Right lobe of liver (tissue), 6 donors: ENCODE results near the gene GTF2I. TPM values are rescaled to one million over a fixed set of nuclear protein-coding genes. Genes with fewer than 3 reads are reported as not detected.
"Not testable (repeated sequence)": the region's sequence is repeated elsewhere in the genome, so short reads cannot be mapped to it uniquely, and the experiment has no call there.

Experiments used
- ATAC-seq, 4 donors: fragments of 200-7000 bp; cut with Tn5 transposase; one replicate each; pipeline ENCODE4 v1.9.1; 2020; ENCODE audit warnings: mild to moderate bottlenecking in 4 of 4, moderate library complexity in 4 of 4
- DNase-seq, 3 donors: peaks; one replicate each; pipeline ENCODE4 v3.0.0-alpha.2; 2020
- H3K27ac ChIP-seq, 3 donors: fragments of 200-600 bp; one replicate each; pipeline ENCODE4 v1.8.0; 2022
- H3K27me3 ChIP-seq, 2 donors: fragments of 200-600 bp; one replicate each; pipeline ENCODE4 v1.8.0; 2022
- H3K36me3 ChIP-seq, 4 donors: fragments of 200-600 bp; sonication (generic) in 1 of 4; one replicate each; pipeline versions ENCODE4 v1.5.1 to v1.8.0; 2017 to 2022; ENCODE audit warnings: control low read depth in 1 of 4
- H3K4me1 ChIP-seq, 4 donors: fragments of 200-600 bp; sonication (generic) in 1 of 4; one replicate each; pipeline versions ENCODE4 v1.5.1 to v1.8.0; 2017 to 2022; ENCODE audit warnings: control low read depth in 1 of 4
- H3K4me3 ChIP-seq, 3 donors: fragments of 200-600 bp; one replicate each; pipeline ENCODE4 v1.8.0; 2022
- H3K9me3 ChIP-seq, 4 donors: fragments of 200-600 bp; sonication (generic) in 1 of 4; one replicate each; pipeline versions ENCODE4 v1.5.1 to v1.8.0; 2017 to 2022; ENCODE audit warnings: control low read depth in 1 of 4
- POLR2A ChIP-seq: fragments of 450-650 bp; IDR thresholded peaks from one replicate; pipeline ENCODE4 v1.6.1; 2017; ENCODE audit warnings: antibody characterized with exemption, mild to moderate bottlenecking
- WGBS: methylation state at CpG from one replicate; pipeline ENCODE4 v1.1.6; 2018; ENCODE audit warnings: low coverage, low lambda C conversion rate; ENCODE audit not compliant: insufficient coverage; ENCODE audit errors: missing lambda C conversion rate; 5-methylcytosine and 5-hydroxymethylcytosine counted together
- intact Hi-C, 2 donors: fragments of 100-400 bp; cut with DNase I; formaldehyde crosslinking; loops; one replicate each; pipeline versions ENCODE4 v1.11.2 to v1.14.1; 2022
- total RNA-seq, 6 experiments: library from RNA; depleted of rRNA in 2 of 6; stranded (reverse); fragments of >200 nt in 2 of 6; fragmentation: NEBNext Ultra II Directional in 3 of 6; extraction: Animal tissue kit (Norgen Biotek cat#: 25700) in 3 of 6; gene quantifications; one replicate each; pipeline versions ENCODE4 v1.1.0 to v1.2.4, GENCODE V29; 2016 to 2023
- TF ChIP-seq, protein P1 (sequence below), 4 donors: fragments of 200-600 bp in 3 of 4; fragments of 450-650 bp in 1 of 4; IDR thresholded peaks; one replicate each; pipeline versions ENCODE4 v1.5.1 to v1.8.0; 2016 to 2022; ENCODE audit warnings: antibody characterized with exemption in 4 of 4, mild to moderate bottlenecking in 2 of 4
- donor health status: DM: no; HTN: yes; CAD: no.
- donor health status: DM: no; HTN: no; CAD: no.
- donor health status: DM: no; HTN: no; CAD: no.
- donor health status: DM: no; HTN: yes; CAD: no.
- donor health status: DM: no; HTN: yes; CAD: no.

Gene GTF2I
- total RNA-seq, 6 experiments from 2014 or later = 59.0 to 116 (median 90.9) TPM

DNA sequence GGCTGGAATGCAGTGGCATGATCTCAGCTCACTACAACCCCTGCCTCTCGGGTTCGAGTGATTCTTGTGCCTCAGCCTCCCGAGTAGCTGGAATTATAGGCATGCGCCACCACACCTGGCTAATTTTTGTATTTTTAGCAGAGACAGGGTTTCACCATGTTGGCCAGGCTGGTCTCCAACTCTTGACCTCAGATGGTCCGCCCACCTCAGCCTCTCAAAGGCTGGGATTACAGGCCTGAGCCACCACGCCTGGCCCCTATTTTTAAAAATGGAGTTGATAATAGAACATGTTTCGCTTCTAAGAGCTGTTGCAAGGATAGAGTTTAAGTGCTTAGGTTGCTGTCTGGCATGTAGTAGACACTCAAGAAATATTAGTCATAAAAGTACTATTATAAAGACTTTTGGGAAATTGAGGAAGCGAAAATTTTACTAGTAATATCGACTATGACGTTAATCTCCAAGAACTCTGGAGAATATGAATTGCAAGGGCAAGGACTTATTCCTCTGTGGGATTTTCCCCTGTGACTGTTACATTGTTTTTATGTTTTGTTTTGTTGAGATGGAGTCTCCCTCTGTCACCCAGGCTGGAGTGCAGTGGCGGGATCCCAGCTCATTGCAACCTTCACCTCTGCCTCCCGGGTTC lies 7.9 kb downstream of the GTF2I start:
- 87% methylated on average over 12 of the region's 12 CpGs for WGBS
- no peak for DNase-seq
- intact Hi-C loops = no loop called here
- Histone ChIP-seq H3K36me3 (peaks cover 0 to 5% (median 0%) of the 10 kb centered on the region in 4 donors), H3K9me3 (no peaks in the 10 kb centered on the region), H3K4me3 (no peak overlapping the region), H3K27ac (peak overlapping the region in 1 of 3 donors; percentile 13), H3K27me3 (no peaks in the 10 kb centered on the region), H3K4me1 (peaks cover 0 to 40% (median 15%) of the 10 kb centered on the region in 4 donors)
- ATAC-seq = no peak
- TF ChIP-seq POLR2A = no peak
- TF ChIP-seq, protein P1, sequence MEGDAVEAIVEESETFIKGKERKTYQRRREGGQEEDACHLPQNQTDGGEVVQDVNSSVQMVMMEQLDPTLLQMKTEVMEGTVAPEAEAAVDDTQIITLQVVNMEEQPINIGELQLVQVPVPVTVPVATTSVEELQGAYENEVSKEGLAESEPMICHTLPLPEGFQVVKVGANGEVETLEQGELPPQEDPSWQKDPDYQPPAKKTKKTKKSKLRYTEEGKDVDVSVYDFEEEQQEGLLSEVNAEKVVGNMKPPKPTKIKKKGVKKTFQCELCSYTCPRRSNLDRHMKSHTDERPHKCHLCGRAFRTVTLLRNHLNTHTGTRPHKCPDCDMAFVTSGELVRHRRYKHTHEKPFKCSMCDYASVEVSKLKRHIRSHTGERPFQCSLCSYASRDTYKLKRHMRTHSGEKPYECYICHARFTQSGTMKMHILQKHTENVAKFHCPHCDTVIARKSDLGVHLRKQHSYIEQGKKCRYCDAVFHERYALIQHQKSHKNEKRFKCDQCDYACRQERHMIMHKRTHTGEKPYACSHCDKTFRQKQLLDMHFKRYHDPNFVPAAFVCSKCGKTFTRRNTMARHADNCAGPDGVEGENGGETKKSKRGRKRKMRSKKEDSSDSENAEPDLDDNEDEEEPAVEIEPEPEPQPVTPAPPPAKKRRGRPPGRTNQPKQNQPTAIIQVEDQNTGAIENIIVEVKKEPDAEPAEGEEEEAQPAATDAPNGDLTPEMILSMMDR (IDR thresholded peaks at IDR 0.05) = no peak

DNA sequence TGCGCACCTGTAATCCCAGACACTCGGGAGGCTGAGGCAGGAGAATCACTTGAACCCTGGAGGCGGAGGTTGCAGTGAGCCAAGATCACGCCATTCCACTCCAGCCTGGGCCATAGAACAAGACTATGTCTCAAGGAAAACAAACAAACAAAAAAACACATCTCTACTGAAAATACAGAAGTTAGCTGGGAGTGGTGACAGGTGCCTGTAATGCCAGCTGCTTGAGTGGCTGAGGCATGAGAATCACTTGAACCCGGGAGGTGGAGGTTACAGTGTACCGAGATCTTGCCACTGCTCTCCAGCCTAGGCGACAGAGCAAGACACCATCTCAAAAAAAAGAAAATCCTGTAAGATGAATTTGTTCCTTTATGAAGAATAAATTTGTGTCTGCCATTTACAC lies 9.5 kb downstream of the GTF2I start:
- H3K4me3 ChIP-seq, ATAC-seq, H3K27me3 ChIP-seq, DNase-seq, H3K9me3 ChIP-seq, H3K36me3 ChIP-seq, intact Hi-C loops, H3K27ac ChIP-seq: not testable (repeated sequence)
- WGBS = 94% methylated on average over 2 of the region's 7 CpGs
- H3K4me1 ChIP-seq = peaks cover 0 to 35% (median 9%) of the 10 kb centered on the region in 4 donors

DNA sequence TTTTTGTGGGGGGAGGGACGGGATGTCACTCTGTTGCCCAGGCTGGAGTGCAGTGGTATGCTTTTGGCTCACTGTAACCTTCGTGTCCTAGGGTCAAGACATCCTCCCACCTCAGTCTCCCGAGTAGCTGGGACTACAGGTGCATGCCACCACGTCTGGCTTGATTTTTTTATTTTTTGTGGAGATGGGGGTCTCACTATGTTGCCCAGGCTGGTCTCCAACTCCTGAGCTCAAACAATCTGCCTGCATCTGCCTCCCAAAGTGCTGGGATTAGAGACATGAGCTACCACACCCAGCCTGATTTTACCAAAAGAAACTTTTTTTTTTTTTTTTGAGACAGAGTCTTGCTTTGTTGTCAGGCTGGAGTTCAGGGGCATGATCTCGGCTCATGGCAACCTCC lies 10.0 kb downstream of the GTF2I start:
- H3K36me3 ChIP-seq, H3K9me3 ChIP-seq, DNase-seq, H3K27ac ChIP-seq, H3K27me3 ChIP-seq, ATAC-seq, H3K4me3 ChIP-seq, intact Hi-C loops: not testable (repeated sequence)
- H3K4me1 ChIP-seq = peaks cover 0 to 38% (median 11%) of the 10 kb centered on the region in 4 donors
- WGBS = 75% methylated on average over 4 of the region's 5 CpGs

DNA sequence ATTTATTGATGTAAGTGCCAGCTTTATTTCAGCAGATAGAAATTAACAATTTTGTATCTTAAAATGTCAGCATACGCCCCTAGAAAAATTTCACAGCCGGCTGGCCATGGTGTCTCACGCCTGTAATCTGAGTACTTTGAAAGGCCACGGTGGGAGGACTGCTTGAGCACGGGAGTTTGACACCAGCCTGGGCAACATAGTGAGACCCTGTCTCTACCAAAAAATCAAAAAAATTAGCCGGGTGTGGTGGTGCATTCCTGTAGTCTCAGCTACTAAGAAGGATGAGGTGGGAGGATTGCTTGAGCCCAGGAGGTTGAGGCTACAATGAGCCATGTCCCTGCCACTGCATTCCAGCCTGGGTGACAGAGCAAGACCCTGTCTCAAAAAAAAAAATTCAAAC lies 14.1 kb downstream of the GTF2I start:
- intact Hi-C loops = no loop called here
- no peak for TF ChIP-seq POLR2A
- TF ChIP-seq, protein P1 (IDR thresholded peaks at IDR 0.05) = no peak
- no peak for ATAC-seq
- Histone ChIP-seq H3K27ac (peak overlapping the region in 1 of 3 donors; percentile 57), H3K36me3 (peaks cover 0 to 6% (median 0%) of the 10 kb centered on the region in 4 donors), H3K27me3 (no peaks in the 10 kb centered on the region), H3K4me1 (peaks cover 0 to 28% (median 7%) of the 10 kb centered on the region in 4 donors), H3K4me3 (no peak overlapping the region), H3K9me3 (no peaks in the 10 kb centered on the region)
- 94% methylated on average over 6 of the region's 6 CpGs for WGBS
- no peak for DNase-seq

DNA sequence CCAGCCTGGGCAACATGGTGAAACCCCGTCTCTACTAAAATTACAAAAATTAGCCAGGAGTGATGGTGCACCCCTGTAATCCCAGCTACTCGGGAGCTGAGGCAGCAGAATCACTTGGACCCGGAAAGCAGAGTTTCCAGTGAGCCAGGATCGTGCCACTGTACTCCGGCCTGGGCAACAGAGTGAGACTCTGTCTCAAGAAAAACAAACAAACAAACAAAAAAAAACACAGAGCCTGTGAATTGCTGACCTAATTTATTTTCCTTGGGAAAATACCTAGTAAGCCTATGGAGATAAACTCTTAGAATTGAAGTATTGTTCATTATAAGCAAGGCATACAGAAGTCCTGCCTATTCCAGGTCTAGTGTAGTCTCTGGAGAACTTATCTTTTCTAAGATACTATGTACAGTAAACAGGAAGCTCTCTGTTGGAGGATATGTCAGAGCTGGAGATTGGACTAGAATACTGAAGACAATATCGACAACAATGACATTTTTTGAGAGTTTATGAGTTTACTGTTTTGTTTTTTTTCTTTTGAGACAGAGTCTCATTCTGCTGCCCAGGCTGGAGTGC lies 14.9 kb downstream of the GTF2I start:
- no peak overlapping the region for H3K4me3 ChIP-seq
- peaks cover 0 to 28% (median 7%) of the 10 kb centered on the region in 4 donors for H3K4me1 ChIP-seq
- DNase-seq (no peak), ATAC-seq (peak; percentile 72 to 92 (median 74))
- H3K36me3 ChIP-seq = peaks cover 0 to 6% (median 0%) of the 10 kb centered on the region in 4 donors
- intact Hi-C loops = no loop called here
- TF ChIP-seq, protein P1 (IDR thresholded peaks at IDR 0.05) = no peak
- no peak for TF ChIP-seq POLR2A
- H3K27me3 ChIP-seq = no peaks in the 10 kb centered on the region
- H3K27ac ChIP-seq = peak overlapping the region; percentile 33 to 57 (median 34)
- WGBS = 15% methylated on average over 6 of the region's 6 CpGs
- no peaks in the 10 kb centered on the region for H3K9me3 ChIP-seq
